B cell (primary cell): ENCODE results near the gene NUDT21.

Experiments
- EZH2 ChIP-seq: IDR thresholded peaks from 2 replicates; pipeline ENCODE4 v1.6.1; 2012; ENCODE audit warnings: borderline replicate concordance, low read depth, mild to moderate bottlenecking, moderate library complexity, low read length; ENCODE audit not compliant: insufficient read depth, poor library complexity, severe bottlenecking
- TF ChIP-seq, protein P1 (sequence below): fragments of 200-600 bp; IDR thresholded peaks from one replicate; pipeline ENCODE4 v1.8.0; 2022; ENCODE audit warnings: antibody characterized with exemption, mild to moderate bottlenecking

DNA sequence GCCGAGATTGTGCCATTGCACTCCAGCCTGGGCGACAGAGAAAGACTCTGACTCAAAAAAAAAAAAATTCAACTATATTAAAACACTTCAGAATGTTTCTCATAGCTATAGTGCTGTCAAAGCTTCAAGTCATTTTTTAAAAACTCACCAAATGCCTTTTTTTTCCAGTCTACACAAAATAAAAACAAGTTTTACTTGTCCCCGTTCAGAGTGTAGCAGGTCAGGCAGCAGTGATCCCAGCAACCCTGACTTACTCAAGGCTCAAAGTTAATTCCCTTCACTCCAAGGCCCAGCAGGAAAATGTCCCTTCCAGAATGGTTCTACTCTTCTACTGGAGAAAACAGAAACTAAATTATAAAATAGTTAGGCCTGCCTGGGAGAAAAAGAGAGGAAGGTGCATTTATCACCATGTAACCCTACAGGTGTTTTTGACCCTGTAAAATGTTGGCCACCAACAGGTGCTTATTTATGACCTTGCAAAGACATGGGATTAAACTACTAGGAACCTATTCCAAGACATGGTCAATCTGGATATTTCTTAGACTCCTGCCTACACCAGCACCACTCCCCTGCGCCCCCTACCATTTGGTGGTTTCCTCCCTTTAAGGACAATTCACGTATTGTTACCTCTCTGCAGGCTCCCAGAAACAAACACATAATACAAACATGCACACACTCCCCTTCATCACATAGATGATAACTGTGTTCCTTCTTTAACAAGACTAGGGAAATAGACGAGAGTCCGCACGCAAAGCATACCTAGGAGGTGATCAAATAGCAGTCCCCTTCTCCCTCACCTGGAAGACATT is 31.2 kb downstream of the NUDT21 start:
- TF ChIP-seq, protein P1, sequence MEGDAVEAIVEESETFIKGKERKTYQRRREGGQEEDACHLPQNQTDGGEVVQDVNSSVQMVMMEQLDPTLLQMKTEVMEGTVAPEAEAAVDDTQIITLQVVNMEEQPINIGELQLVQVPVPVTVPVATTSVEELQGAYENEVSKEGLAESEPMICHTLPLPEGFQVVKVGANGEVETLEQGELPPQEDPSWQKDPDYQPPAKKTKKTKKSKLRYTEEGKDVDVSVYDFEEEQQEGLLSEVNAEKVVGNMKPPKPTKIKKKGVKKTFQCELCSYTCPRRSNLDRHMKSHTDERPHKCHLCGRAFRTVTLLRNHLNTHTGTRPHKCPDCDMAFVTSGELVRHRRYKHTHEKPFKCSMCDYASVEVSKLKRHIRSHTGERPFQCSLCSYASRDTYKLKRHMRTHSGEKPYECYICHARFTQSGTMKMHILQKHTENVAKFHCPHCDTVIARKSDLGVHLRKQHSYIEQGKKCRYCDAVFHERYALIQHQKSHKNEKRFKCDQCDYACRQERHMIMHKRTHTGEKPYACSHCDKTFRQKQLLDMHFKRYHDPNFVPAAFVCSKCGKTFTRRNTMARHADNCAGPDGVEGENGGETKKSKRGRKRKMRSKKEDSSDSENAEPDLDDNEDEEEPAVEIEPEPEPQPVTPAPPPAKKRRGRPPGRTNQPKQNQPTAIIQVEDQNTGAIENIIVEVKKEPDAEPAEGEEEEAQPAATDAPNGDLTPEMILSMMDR = no peak
- TF ChIP-seq EZH2 = no peak
